Gastrocnemius medialis (tissue), 4 donors: Measurements from ENCODE around the gene CPEB3.

Experiments
- POLR2A ChIP-seq, 2 donors: fragments of 450-650 bp; IDR thresholded peaks; one replicate each; pipeline ENCODE4 v1.6.1; 2017; ENCODE audit warnings: antibody characterized with exemption in 2 of 2, mild to moderate bottlenecking in 2 of 2, moderate library complexity in 2 of 2
- TF ChIP-seq, protein P1 (sequence below), 5 experiments: fragments of 450-650 bp in 3 of 5; fragments of 200-600 bp in 2 of 5; sonication (generic) in 2 of 5; IDR thresholded peaks in 4 of 5; conservative IDR thresholded peaks in 1 of 5; 1 replicate in 4 of 5; 2 replicates in 1 of 5; pipeline ENCODE4 v1.5.1; 2016 to 2019; ENCODE audit warnings: antibody characterized with exemption in 5 of 5, mild to moderate bottlenecking in 3 of 5, moderate library complexity in 3 of 5

DNA sequence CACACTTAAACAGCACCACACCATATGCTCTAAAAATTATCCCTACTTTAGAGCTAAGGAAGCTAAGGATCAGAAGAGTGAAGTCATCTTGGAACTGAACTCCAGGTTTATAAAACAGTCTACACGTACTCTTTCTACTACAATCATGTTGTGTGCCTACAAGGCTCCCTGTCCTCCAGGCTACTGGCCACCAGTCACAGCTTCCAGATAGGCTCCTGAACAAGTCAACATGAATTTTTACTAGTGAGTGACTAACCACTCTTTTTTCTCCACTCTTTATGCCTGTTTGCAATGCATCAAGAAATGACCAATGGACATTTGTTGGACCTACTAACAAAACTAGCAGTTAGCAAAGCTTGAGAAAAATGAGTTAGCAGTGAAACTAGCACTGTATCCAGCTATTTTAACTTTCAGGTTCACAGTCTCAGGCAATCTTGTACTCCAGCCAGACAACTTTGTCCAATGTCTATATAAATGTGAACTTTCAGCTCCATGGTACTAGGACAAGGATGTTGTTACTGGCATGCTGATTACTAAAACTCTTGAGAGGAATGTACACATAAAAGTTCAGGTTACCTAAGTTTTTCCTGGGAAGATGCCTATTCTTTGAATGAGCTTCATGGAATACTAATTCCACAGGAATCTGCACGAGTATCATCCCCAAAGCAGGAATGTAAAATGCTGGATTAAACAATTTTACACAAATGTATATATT lies 187.3 kb downstream of the CPEB3 start:
- TF ChIP-seq, protein P1, sequence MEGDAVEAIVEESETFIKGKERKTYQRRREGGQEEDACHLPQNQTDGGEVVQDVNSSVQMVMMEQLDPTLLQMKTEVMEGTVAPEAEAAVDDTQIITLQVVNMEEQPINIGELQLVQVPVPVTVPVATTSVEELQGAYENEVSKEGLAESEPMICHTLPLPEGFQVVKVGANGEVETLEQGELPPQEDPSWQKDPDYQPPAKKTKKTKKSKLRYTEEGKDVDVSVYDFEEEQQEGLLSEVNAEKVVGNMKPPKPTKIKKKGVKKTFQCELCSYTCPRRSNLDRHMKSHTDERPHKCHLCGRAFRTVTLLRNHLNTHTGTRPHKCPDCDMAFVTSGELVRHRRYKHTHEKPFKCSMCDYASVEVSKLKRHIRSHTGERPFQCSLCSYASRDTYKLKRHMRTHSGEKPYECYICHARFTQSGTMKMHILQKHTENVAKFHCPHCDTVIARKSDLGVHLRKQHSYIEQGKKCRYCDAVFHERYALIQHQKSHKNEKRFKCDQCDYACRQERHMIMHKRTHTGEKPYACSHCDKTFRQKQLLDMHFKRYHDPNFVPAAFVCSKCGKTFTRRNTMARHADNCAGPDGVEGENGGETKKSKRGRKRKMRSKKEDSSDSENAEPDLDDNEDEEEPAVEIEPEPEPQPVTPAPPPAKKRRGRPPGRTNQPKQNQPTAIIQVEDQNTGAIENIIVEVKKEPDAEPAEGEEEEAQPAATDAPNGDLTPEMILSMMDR (IDR thresholded peaks at IDR 0.05 in 4 of 5, conservative IDR thresholded peaks at IDR 0.05 in 1 of 5), result no peak
- TF ChIP-seq POLR2A (IDR thresholded peaks at IDR 0.05), result no peak
